Activated CD8-positive, alpha-beta memory T cell treated with anti-CD3 and anti-CD28 coated beads, Interleukin-2, amount 50 U/mL, for 24 hours (primary cell): ENCODE data around the gene CACNA1C.
"Not testable (repeated sequence)": the region's sequence is repeated elsewhere in the genome, so short reads cannot be mapped to it uniquely, and the experiment has no call there.

Source experiments
- DNase-seq: peaks from one replicate; pipeline ENCODE4 v3.0.0-alpha.2; 2020; ENCODE audit errors: extremely low read depth

The CACNA1C gene

GRCh38 chr12:2739832-2740641, 687.2 kb downstream of the CACNA1C start:
- DNase-seq = no peak

- DNase-seq = not testable (repeated sequence)
Measured at GRCh38 chr12:2742037-2742436, 689.2 kb downstream of the CACNA1C start.

DNA sequence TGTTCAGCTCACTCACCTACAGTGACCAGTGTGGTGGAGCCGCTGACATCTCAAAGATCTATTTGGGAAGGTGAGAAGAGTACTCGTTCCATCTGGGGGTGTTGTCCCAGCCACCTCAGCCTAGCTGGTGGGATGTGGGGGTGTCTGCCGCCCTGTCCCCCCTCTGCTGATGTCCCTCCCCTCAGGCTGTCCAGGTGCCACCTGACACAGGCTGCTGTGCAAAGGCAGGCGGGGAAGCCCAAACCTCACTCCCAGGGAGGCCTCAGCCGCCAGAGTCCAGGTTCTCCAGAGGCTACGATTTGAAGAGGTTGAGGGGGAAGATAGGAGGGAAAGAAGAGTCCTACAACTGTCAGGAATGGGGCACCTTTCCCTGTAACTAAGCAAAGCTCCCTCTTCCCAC, 690.7 kb downstream of the CACNA1C start:
- DNase-seq = no peak

- no peak for DNase-seq
Measured at GRCh38 chr12:2745655-2746054, 692.9 kb downstream of the CACNA1C start.
